NCI-H526 treated with DMSO at 0.1 percent for 48 hours (cell line): ENCODE data around the gene CD2AP.
"Not testable (repeated sequence)": the region's sequence is repeated elsewhere in the genome, so short reads cannot be mapped to it uniquely, and the experiment has no call there.

Experiments
- DNase-seq: peaks from one replicate; lab custom pipeline; 2025; lab: John Stamatoyannopoulos, UW

Gene CD2AP

GRCh38 chr6:47496935-47497579 lies 19.5 kb downstream of the CD2AP start:
- no peak for DNase-seq

- no peak for DNase-seq
Measured at GRCh38 chr6:47502920-47503319, 25.3 kb downstream of the CD2AP start.

- no peak for DNase-seq
Measured at GRCh38 chr6:47509937-47510336, 32.3 kb downstream of the CD2AP start.

GRCh38 chr6:47512872-47513271 lies 35.3 kb downstream of the CD2AP start:
- DNase-seq = no peak

- DNase-seq = no peak
Measured at GRCh38 chr6:47519279-47519678, 41.7 kb downstream of the CD2AP start.

- no peak for DNase-seq
Measured at GRCh38 chr6:47520282-47520681, 42.7 kb downstream of the CD2AP start.

- no peak for DNase-seq
Measured at GRCh38 chr6:47521961-47522360, 44.4 kb downstream of the CD2AP start.

- DNase-seq = no peak
Measured at GRCh38 chr6:47524136-47524845, 46.7 kb downstream of the CD2AP start.

- DNase-seq = no peak
Measured at GRCh38 chr6:47525330-47526057, 47.9 kb downstream of the CD2AP start.

GRCh38 chr6:47527274-47527673 lies 49.7 kb downstream of the CD2AP start:
- no peak for DNase-seq

- DNase-seq = no peak
Measured at GRCh38 chr6:47529734-47530133, 52.1 kb downstream of the CD2AP start.

GRCh38 chr6:47532981-47533585 lies 55.5 kb downstream of the CD2AP start:
- no peak for DNase-seq

- DNase-seq = no peak
Measured at GRCh38 chr6:47534063-47534462, 56.5 kb downstream of the CD2AP start.

- peak; percentile 2 for DNase-seq
Measured at GRCh38 chr6:47535316-47536225, 58.0 kb downstream of the CD2AP start.

- DNase-seq = no peak
Measured at GRCh38 chr6:47536816-47537401, 59.3 kb downstream of the CD2AP start.

- DNase-seq = no peak
Measured at GRCh38 chr6:47545223-47545622, 67.6 kb downstream of the CD2AP start.

GRCh38 chr6:47551670-47552069 lies 74.1 kb downstream of the CD2AP start:
- DNase-seq = no peak

GRCh38 chr6:47552319-47552718 lies 74.7 kb downstream of the CD2AP start:
- DNase-seq = no peak

GRCh38 chr6:47553243-47553642 lies 75.7 kb downstream of the CD2AP start:
- not testable (repeated sequence) for DNase-seq

GRCh38 chr6:47556459-47556858 lies 78.9 kb downstream of the CD2AP start:
- not testable (repeated sequence) for DNase-seq

- DNase-seq = no peak
Measured at GRCh38 chr6:47563162-47563561, 85.6 kb downstream of the CD2AP start.
